Measurements from ENCODE around the gene MGRN1. TPM values are rescaled to one million over a fixed set of nuclear protein-coding genes. Genes with fewer than 3 reads are reported as not detected.

The MGRN1 gene
- total and polyA plus RNA-seq, 2 donors: 22.5 to 34.9 TPM

GRCh38 chr16:4709481-4709880 is 84.9 kb downstream of the MGRN1 start:
- 92% methylated on average over 4 of the region's 4 CpGs for WGBS
- no peaks in the 10 kb centered on the region for H3K4me1 ChIP-seq (ENCODE audit: insufficient read depth)
- DNase-seq (ENCODE audit: extremely low spot score): no peak
- no peak overlapping the region for H3K27ac ChIP-seq (ENCODE audit: low read depth)
- no peak overlapping the region for H3K4me3 ChIP-seq (ENCODE audit: low read depth, low read length)
- H3K36me3 ChIP-seq (ENCODE audit: insufficient read depth): no peaks in the 10 kb centered on the region

- no peak for DNase-seq (ENCODE audit: extremely low spot score)
- Histone ChIP-seq H3K27ac (ENCODE audit: low read depth) (no peak overlapping the region), H3K4me1 (ENCODE audit: insufficient read depth) (no peaks in the 10 kb centered on the region), H3K4me3 (ENCODE audit: low read depth, low read length) (no peak overlapping the region), H3K36me3 (ENCODE audit: insufficient read depth) (no peaks in the 10 kb centered on the region)
- WGBS: 81% methylated on average over 18 of the region's 18 CpGs
Observed at GRCh38 chr16:4713663-4714501, 89.3 kb downstream of the MGRN1 start.

- WGBS: 95% methylated on average over 2 of the region's 2 CpGs
- no peak for DNase-seq (ENCODE audit: extremely low spot score)
- H3K36me3 ChIP-seq (ENCODE audit: insufficient read depth): no peaks in the 10 kb centered on the region
Observed at GRCh38 chr16:4714996-4715395, 90.4 kb downstream of the MGRN1 start.

GRCh38 chr16:4718466-4718865 is 93.8 kb downstream of the MGRN1 start:
- no peaks in the 10 kb centered on the region for H3K36me3 ChIP-seq (ENCODE audit: insufficient read depth)
- H3K4me3 ChIP-seq (ENCODE audit: low read depth, low read length): no peak overlapping the region
- DNase-seq (ENCODE audit: extremely low spot score): no peak
- H3K27ac ChIP-seq (ENCODE audit: low read depth): no peak overlapping the region
- no peaks in the 10 kb centered on the region for H3K4me1 ChIP-seq (ENCODE audit: insufficient read depth)
- WGBS: 66% methylated on average over 5 of the region's 5 CpGs

More at GRCh38 chr16:4714996-4715395, 90.4 kb downstream of the MGRN1 start:
- Histone ChIP-seq H3K27ac (ENCODE audit: low read depth) (no peak overlapping the region), H3K4me1 (ENCODE audit: insufficient read depth) (no peaks in the 10 kb centered on the region), H3K4me3 (ENCODE audit: low read depth, low read length) (no peak overlapping the region)

- no peak overlapping the region for H3K4me3 ChIP-seq (ENCODE audit: low read depth, low read length)
- DNase-seq (ENCODE audit: extremely low spot score): no peak
- WGBS: 94% methylated on average over 14 of the region's 14 CpGs
- H3K4me1 ChIP-seq (ENCODE audit: insufficient read depth): no peaks in the 10 kb centered on the region
- no peak overlapping the region for H3K27ac ChIP-seq (ENCODE audit: low read depth)
- H3K36me3 ChIP-seq (ENCODE audit: insufficient read depth): no peaks in the 10 kb centered on the region
Observed at GRCh38 chr16:4723071-4723767, 98.6 kb downstream of the MGRN1 start.

- H3K4me1 ChIP-seq (ENCODE audit: insufficient read depth): no peaks in the 10 kb centered on the region
- DNase-seq (ENCODE audit: extremely low spot score): no peak
- H3K27ac ChIP-seq (ENCODE audit: low read depth): no peak overlapping the region
- H3K4me3 ChIP-seq (ENCODE audit: low read depth, low read length): no peak overlapping the region
- no peaks in the 10 kb centered on the region for H3K36me3 ChIP-seq (ENCODE audit: insufficient read depth)
- 91% methylated on average over 11 of the region's 11 CpGs for WGBS
Observed at GRCh38 chr16:4724661-4725270, 100.1 kb downstream of the MGRN1 start.

- H3K4me3 ChIP-seq (ENCODE audit: low read depth, low read length): no peak overlapping the region
- DNase-seq (ENCODE audit: extremely low spot score): no peak
- H3K27ac ChIP-seq (ENCODE audit: low read depth): no peak overlapping the region
- H3K36me3 ChIP-seq (ENCODE audit: insufficient read depth): no peaks in the 10 kb centered on the region
- no peaks in the 10 kb centered on the region for H3K4me1 ChIP-seq (ENCODE audit: insufficient read depth)
- WGBS: 95% methylated on average over 18 of the region's 18 CpGs
Observed at GRCh38 chr16:4726616-4727015, 102.0 kb downstream of the MGRN1 start.

- no peak for DNase-seq (ENCODE audit: extremely low spot score)
- WGBS: 95% methylated on average over 8 of the region's 8 CpGs
- no peaks in the 10 kb centered on the region for H3K4me1 ChIP-seq (ENCODE audit: insufficient read depth)
- H3K4me3 ChIP-seq (ENCODE audit: low read depth, low read length): no peak overlapping the region
- no peaks in the 10 kb centered on the region for H3K36me3 ChIP-seq (ENCODE audit: insufficient read depth)
- no peak overlapping the region for H3K27ac ChIP-seq (ENCODE audit: low read depth)
Observed at GRCh38 chr16:4728676-4729075, 104.0 kb downstream of the MGRN1 start.

- WGBS: 93% methylated on average over 15 of the region's 15 CpGs
- DNase-seq (ENCODE audit: extremely low spot score): no peak
- H3K4me3 ChIP-seq (ENCODE audit: low read depth, low read length): no peak overlapping the region
- no peaks in the 10 kb centered on the region for H3K36me3 ChIP-seq (ENCODE audit: insufficient read depth)
- no peak overlapping the region for H3K27ac ChIP-seq (ENCODE audit: low read depth)
- no peaks in the 10 kb centered on the region for H3K4me1 ChIP-seq (ENCODE audit: insufficient read depth)
Observed at GRCh38 chr16:4729876-4730275, 105.2 kb downstream of the MGRN1 start.

- H3K36me3 ChIP-seq (ENCODE audit: insufficient read depth): no peaks in the 10 kb centered on the region
- no peak for DNase-seq (ENCODE audit: extremely low spot score)
- no peak overlapping the region for H3K27ac ChIP-seq (ENCODE audit: low read depth)
- peak overlapping the region; percentile 98 for H3K4me3 ChIP-seq (ENCODE audit: low read depth, low read length)
- H3K4me1 ChIP-seq (ENCODE audit: insufficient read depth): no peaks in the 10 kb centered on the region
- 25% methylated on average over 17 of the region's 17 CpGs for WGBS
Observed at GRCh38 chr16:4733211-4733742, 108.7 kb downstream of the MGRN1 start.

GRCh38 chr16:4733747-4734062 is 109.1 kb downstream of the MGRN1 start:
- Histone ChIP-seq H3K27ac (ENCODE audit: low read depth) (no peak overlapping the region), H3K4me1 (ENCODE audit: insufficient read depth) (no peaks in the 10 kb centered on the region), H3K36me3 (ENCODE audit: insufficient read depth) (no peaks in the 10 kb centered on the region), H3K4me3 (ENCODE audit: low read depth, low read length) (peak overlapping the region; percentile 98)
- under 1% methylated on average over 19 of the region's 19 CpGs for WGBS
- DNase-seq (ENCODE audit: extremely low spot score): no peak

- peak; percentile 89 for DNase-seq (ENCODE audit: extremely low spot score)
- Histone ChIP-seq H3K36me3 (ENCODE audit: insufficient read depth) (no peaks in the 10 kb centered on the region), H3K4me1 (ENCODE audit: insufficient read depth) (no peaks in the 10 kb centered on the region), H3K27ac (ENCODE audit: low read depth) (no peak within 1 kb of the TSS), H3K4me3 (ENCODE audit: low read depth, low read length) (peak within 1 kb of the TSS; percentile 98)
- WGBS: under 1% methylated on average over 70 of the region's 70 CpGs
Observed at GRCh38 chr16:4734063-4734729, 109.6 kb downstream of the MGRN1 start, which contains the start of the genes ANKS3 and DNAAF8. TSS of gene ANKS3 (minus strand) at chr16:4734271. CDS start at chr16:4730149, 4,122 bp downstream. TSS of gene DNAAF8 (plus strand) at chr16:4734537. CDS start at chr16:4736515, 1,978 bp downstream.
